ENCODE data around the gene MMP25.
"Not testable (repeated sequence)": the region's sequence is repeated elsewhere in the genome, so short reads cannot be mapped to it uniquely, and the experiment has no call there.

The MMP25 gene

GRCh38 chr16:3054965-3055733, 8.8 kb downstream of the MMP25 start:
- DNase-seq (ENCODE audit: low read depth in 3 of 3, low spot score in 1 of 3), result no peak

GRCh38 chr16:3055734-3056115, 9.4 kb downstream of the MMP25 start:
- DNase-seq (ENCODE audit: low read depth in 3 of 3, low spot score in 1 of 3), result not testable (repeated sequence)

GRCh38 chr16:3056336-3057180, 10.2 kb downstream of the MMP25 start:
- no peak for DNase-seq (ENCODE audit: low read depth in 3 of 3, low spot score in 1 of 3)

- DNase-seq (ENCODE audit: low read depth in 3 of 3, low spot score in 1 of 3), result no peak
Observed at GRCh38 chr16:3057181-3058138, 11.1 kb downstream of the MMP25 start.

GRCh38 chr16:3058139-3059030, 12.0 kb downstream of the MMP25 start:
- DNase-seq (ENCODE audit: low read depth in 3 of 3, low spot score in 1 of 3), result peak in 1 of 3 donors; percentile 28

GRCh38 chr16:3059041-3059722, 12.8 kb downstream of the MMP25 start:
- peak; percentile 67 to 82 (median 81) for DNase-seq (ENCODE audit: low read depth in 3 of 3, low spot score in 1 of 3)

GRCh38 chr16:3059723-3060242, 13.4 kb downstream of the MMP25 start:
- DNase-seq (ENCODE audit: low read depth in 3 of 3, low spot score in 1 of 3), result no peak

GRCh38 chr16:3060339-3061127, 14.2 kb downstream of the MMP25 start:
- no peak for DNase-seq (ENCODE audit: low read depth in 3 of 3, low spot score in 1 of 3)

GRCh38 chr16:3062553-3062952, 16.2 kb downstream of the MMP25 start:
- no peak for DNase-seq (ENCODE audit: low read depth in 3 of 3, low spot score in 1 of 3)

- DNase-seq (ENCODE audit: low read depth in 3 of 3, low spot score in 1 of 3), result no peak
Observed at GRCh38 chr16:3063625-3064386, 17.4 kb downstream of the MMP25 start.

GRCh38 chr16:3065069-3065741, 18.8 kb downstream of the MMP25 start, which contains the start of gene IL32:
Gene IL32 (plus strand): TSS chr16:3065640. CDS start chr16:3065812, 172 bp downstream.
- peak; percentile 38 to 53 (median 48) for DNase-seq (ENCODE audit: low read depth in 3 of 3, low spot score in 1 of 3)

- no peak for DNase-seq (ENCODE audit: low read depth in 3 of 3, low spot score in 1 of 3)
Observed at GRCh38 chr16:3065742-3066439, 19.5 kb downstream of the MMP25 start.

- no peak for DNase-seq (ENCODE audit: low read depth in 3 of 3, low spot score in 1 of 3)
Observed at GRCh38 chr16:3066440-3066748, 20.0 kb downstream of the MMP25 start.

GRCh38 chr16:3068487-3068886, 22.1 kb downstream of the MMP25 start:
- DNase-seq (ENCODE audit: low read depth in 3 of 3, low spot score in 1 of 3), result no peak

GRCh38 chr16:3069146-3069545, 22.8 kb downstream of the MMP25 start:
- not testable (repeated sequence) for DNase-seq (ENCODE audit: low read depth in 3 of 3, low spot score in 1 of 3)

- DNase-seq (ENCODE audit: low read depth in 3 of 3, low spot score in 1 of 3), result no peak
Observed at GRCh38 chr16:3070608-3071111, 24.3 kb downstream of the MMP25 start.
